ENCODE measurements around the gene INTS7.
"Not testable (repeated sequence)": the region's sequence is repeated elsewhere in the genome, so short reads cannot be mapped to it uniquely, and the experiment has no call there.

Gene INTS7

GRCh38 chr1:211973541-211973940, 61.8 kb downstream of the INTS7 start:
- no peak for DNase-seq

- no peak for DNase-seq
Measured at GRCh38 chr1:211968200-211968834, 67.0 kb downstream of the INTS7 start.

GRCh38 chr1:211967704-211968103, 67.7 kb downstream of the INTS7 start:
- DNase-seq: no peak

GRCh38 chr1:211965108-211965805, 70.1 kb downstream of the INTS7 start:
- DNase-seq: no peak

GRCh38 chr1:211959680-211960079, 75.7 kb downstream of the INTS7 start:
- DNase-seq: no peak

GRCh38 chr1:211959221-211959620, 76.1 kb downstream of the INTS7 start:
- DNase-seq: no peak

GRCh38 chr1:211954028-211954427, 81.3 kb downstream of the INTS7 start:
- not testable (repeated sequence) for DNase-seq

GRCh38 chr1:211953543-211953942, 81.8 kb downstream of the INTS7 start:
- DNase-seq: not testable (repeated sequence)

- no peak for DNase-seq
Measured at GRCh38 chr1:211952299-211952698, 83.1 kb downstream of the INTS7 start.

GRCh38 chr1:211951856-211952255, 83.5 kb downstream of the INTS7 start:
- DNase-seq: no peak

- DNase-seq: no peak
Measured at GRCh38 chr1:211948377-211948776, 87.0 kb downstream of the INTS7 start.

GRCh38 chr1:211947396-211948295, 87.7 kb downstream of the INTS7 start:
- no peak for DNase-seq

GRCh38 chr1:211944733-211945500, 90.4 kb downstream of the INTS7 start:
- DNase-seq: no peak

GRCh38 chr1:211942583-211942982, 92.8 kb downstream of the INTS7 start:
- no peak for DNase-seq

GRCh38 chr1:211939876-211940468, 95.4 kb downstream of the INTS7 start:
- DNase-seq: no peak

- no peak for DNase-seq
Measured at GRCh38 chr1:211938561-211938997, 96.8 kb downstream of the INTS7 start.

- not testable (repeated sequence) for DNase-seq
Measured at GRCh38 chr1:211937422-211937821, 97.9 kb downstream of the INTS7 start.

- DNase-seq: no peak
Measured at GRCh38 chr1:211935448-211935970, 99.8 kb downstream of the INTS7 start.

- DNase-seq: no peak
Measured at GRCh38 chr1:211933946-211934714, 101.2 kb downstream of the INTS7 start.

GRCh38 chr1:211932933-211933254, 102.5 kb downstream of the INTS7 start:
- no peak for DNase-seq

- DNase-seq: no peak
Measured at GRCh38 chr1:211932231-211932932, 103.0 kb downstream of the INTS7 start.

All from activated effector memory CD4-positive, alpha-beta T cell treated with Interleukin-2 at 50 U/mL for 16 hours (primary cell).